ENCODE results near the gene SNAPIN. TPM values are rescaled to one million over a fixed set of nuclear protein-coding genes. Genes with fewer than 3 reads are reported as not detected.

SNAPIN gene
- polyA plus RNA-seq, 3 donors = 30.7 to 141 (median 135) TPM

DNA sequence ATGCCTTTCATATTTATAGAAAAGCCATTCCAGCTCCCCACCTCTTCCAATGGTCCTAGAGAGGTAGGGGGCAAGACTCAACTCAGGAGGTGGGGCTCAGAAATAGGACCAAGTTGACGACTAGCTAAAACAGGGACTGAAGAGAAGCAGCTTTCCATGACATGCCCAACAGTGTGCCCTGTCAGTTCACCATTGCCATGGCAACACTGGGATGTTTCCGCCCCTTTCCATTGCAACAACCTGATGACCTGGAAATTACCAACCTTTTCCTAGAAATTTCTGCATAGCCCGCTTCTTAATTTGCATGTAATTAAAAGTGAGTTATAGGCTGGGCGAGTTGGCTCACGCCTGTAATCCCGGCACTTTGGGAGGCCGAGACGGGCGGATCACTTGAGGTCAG, 47.0 kb downstream of the SNAPIN start:
- Histone ChIP-seq H3K4me2 (replicated peaks; ENCODE audit: extremely low read depth, low read length, poor library complexity, severe bottlenecking) (no peak overlapping the region), H3K27me3 (ENCODE audit: control insufficient read depth in 2 of 2, insufficient read depth in 2 of 2, low read length in 2 of 2) (no peaks in the 10 kb centered on the region), H3K9ac (ENCODE audit: insufficient read depth, low read length, poor library complexity, severe bottlenecking) (no peak overlapping the region), H3K79me2 (ENCODE audit: insufficient read depth, low read length) (no peaks in the 10 kb centered on the region), H3K36me3 (replicated peaks in 1 of 2; ENCODE audit: control insufficient read depth in 1 of 2, insufficient read depth in 2 of 2, low read length in 2 of 2) (no peaks in the 10 kb centered on the region), H3K27ac (ENCODE audit: low read depth in 1 of 2, low read length in 2 of 2) (no peak overlapping the region), H3K4me3 (replicated peaks in 1 of 3; ENCODE audit: low read depth in 2 of 3, low read length in 3 of 3) (no peak overlapping the region), H4K20me1 (ENCODE audit: insufficient read depth, low read length) (no peaks in the 10 kb centered on the region), H2AFZ (ENCODE audit: insufficient read depth, low read depth, low read length, poor library complexity, severe bottlenecking) (no peak overlapping the region), H3K4me1 (ENCODE audit: control insufficient read depth in 1 of 2, insufficient read depth in 2 of 2, low read length in 2 of 2) (peaks cover 0 to 4% of the 10 kb centered on the region in 2 donors), H3K9me3 (replicated peaks in 1 of 2; ENCODE audit: control insufficient read depth in 1 of 2, insufficient read depth in 1 of 2, low read length in 2 of 2) (no peaks in the 10 kb centered on the region)
- H3K27me3 Mint-ChIP-seq (ENCODE audit: low read depth in 3 of 3) = peaks cover 2 to 3% (median 3%) of the 10 kb centered on the region in 3 donors
- peaks cover 8% of the 10 kb centered on the region for H3K4me1 Mint-ChIP-seq
- no peak for DNase-seq
- intact Hi-C loops (cut with micrococcal nuclease) = no loop called here
- H3K27ac Mint-ChIP-seq = no peak overlapping the region
- H3K4me3 Mint-ChIP-seq = no peak overlapping the region
- H3K9me3 Mint-ChIP-seq = no peaks in the 10 kb centered on the region
- 90% methylated on average over 4 of the region's 9 CpGs for WGBS (ENCODE audit: insufficient coverage)
- TF ChIP-seq, protein P1, sequence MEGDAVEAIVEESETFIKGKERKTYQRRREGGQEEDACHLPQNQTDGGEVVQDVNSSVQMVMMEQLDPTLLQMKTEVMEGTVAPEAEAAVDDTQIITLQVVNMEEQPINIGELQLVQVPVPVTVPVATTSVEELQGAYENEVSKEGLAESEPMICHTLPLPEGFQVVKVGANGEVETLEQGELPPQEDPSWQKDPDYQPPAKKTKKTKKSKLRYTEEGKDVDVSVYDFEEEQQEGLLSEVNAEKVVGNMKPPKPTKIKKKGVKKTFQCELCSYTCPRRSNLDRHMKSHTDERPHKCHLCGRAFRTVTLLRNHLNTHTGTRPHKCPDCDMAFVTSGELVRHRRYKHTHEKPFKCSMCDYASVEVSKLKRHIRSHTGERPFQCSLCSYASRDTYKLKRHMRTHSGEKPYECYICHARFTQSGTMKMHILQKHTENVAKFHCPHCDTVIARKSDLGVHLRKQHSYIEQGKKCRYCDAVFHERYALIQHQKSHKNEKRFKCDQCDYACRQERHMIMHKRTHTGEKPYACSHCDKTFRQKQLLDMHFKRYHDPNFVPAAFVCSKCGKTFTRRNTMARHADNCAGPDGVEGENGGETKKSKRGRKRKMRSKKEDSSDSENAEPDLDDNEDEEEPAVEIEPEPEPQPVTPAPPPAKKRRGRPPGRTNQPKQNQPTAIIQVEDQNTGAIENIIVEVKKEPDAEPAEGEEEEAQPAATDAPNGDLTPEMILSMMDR (IDR thresholded peaks at IDR 0.05) = no peak
- no peaks in the 10 kb centered on the region for H3K36me3 Mint-ChIP-seq

DNA sequence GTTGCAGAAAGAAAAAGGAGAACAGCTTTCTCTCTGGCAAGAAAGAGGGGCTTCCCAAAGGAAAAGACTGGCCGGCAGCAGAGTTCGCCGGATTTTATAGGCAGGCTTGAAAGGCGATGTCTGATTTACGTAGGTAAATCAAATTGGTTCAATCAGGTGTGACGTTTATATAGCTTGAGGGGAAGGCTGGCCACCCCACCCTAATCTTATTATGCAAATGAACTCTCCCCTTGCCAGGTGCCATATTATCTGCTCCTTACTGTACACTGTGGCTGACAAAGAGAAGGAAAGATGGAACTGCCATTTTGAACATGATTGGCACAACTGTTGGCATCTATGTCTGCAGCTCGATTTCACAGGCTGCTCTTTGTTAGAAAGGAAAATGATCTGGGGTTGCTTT, 52.5 kb downstream of the SNAPIN start:
- peaks cover 0 to 4% of the 10 kb centered on the region in 2 donors for H3K4me1 ChIP-seq (ENCODE audit: control insufficient read depth in 1 of 2, insufficient read depth in 2 of 2, low read length in 2 of 2)
- WGBS (ENCODE audit: insufficient coverage) = 79% methylated on average over 7 of the region's 7 CpGs
- peaks cover 0 to 9% (median 0%) of the 10 kb centered on the region in 3 donors for H3K27me3 Mint-ChIP-seq (ENCODE audit: low read depth in 3 of 3)
- DNase-seq = no peak
- H3K9me3 ChIP-seq (replicated peaks in 1 of 2; ENCODE audit: control insufficient read depth in 1 of 2, insufficient read depth in 1 of 2, low read length in 2 of 2) = no peaks in the 10 kb centered on the region
- H3K4me3 ChIP-seq (replicated peaks in 1 of 3; ENCODE audit: low read depth in 2 of 3, low read length in 3 of 3) = no peak overlapping the region
- intact Hi-C loops (cut with micrococcal nuclease) = no loop called here
- H3K36me3 Mint-ChIP-seq = no peaks in the 10 kb centered on the region
- no peaks in the 10 kb centered on the region for H4K20me1 ChIP-seq (ENCODE audit: insufficient read depth, low read length)
- TF ChIP-seq, protein P1 (IDR thresholded peaks at IDR 0.05) = no peak
- H3K9ac ChIP-seq (ENCODE audit: insufficient read depth, low read length, poor library complexity, severe bottlenecking) = no peak overlapping the region
- H3K27ac ChIP-seq (ENCODE audit: low read depth in 1 of 2, low read length in 2 of 2) = no peak overlapping the region
- H3K4me3 Mint-ChIP-seq = no peak overlapping the region
- peaks cover 0 to 2% (median 0%) of the 10 kb centered on the region in 7 donors for H3K9me3 Mint-ChIP-seq
- no peak overlapping the region for H3K4me2 ChIP-seq (replicated peaks; ENCODE audit: extremely low read depth, low read length, poor library complexity, severe bottlenecking)
- peaks cover 4% of the 10 kb centered on the region for H3K4me1 Mint-ChIP-seq
- no peaks in the 10 kb centered on the region for H3K79me2 ChIP-seq (ENCODE audit: insufficient read depth, low read length)
- peaks cover 0 to 4% of the 10 kb centered on the region in 2 donors for H3K27me3 ChIP-seq (ENCODE audit: control insufficient read depth in 2 of 2, insufficient read depth in 2 of 2, low read length in 2 of 2)
- no peak overlapping the region for H2AFZ ChIP-seq (ENCODE audit: insufficient read depth, low read depth, low read length, poor library complexity, severe bottlenecking)
- H3K36me3 ChIP-seq (replicated peaks in 1 of 2; ENCODE audit: control insufficient read depth in 1 of 2, insufficient read depth in 2 of 2, low read length in 2 of 2) = no peaks in the 10 kb centered on the region
- no peak overlapping the region for H3K27ac Mint-ChIP-seq

Small RNAs within 50 kb of the gene (small RNA-seq; reads per million reads assigned to genes)
- gene MIR8083 (ENCODE audit: insufficient read length, low read depth) (not detected), gene RN7SL372P (ENCODE audit: insufficient read length, low read depth) (not detected)

Other genes starting within 250 kb of the SNAPIN start
- gene S100A7A, start 242.2 kb upstream of the SNAPIN start, polyA plus RNA-seq = not detected
- gene S100A7, start 198.1 kb upstream of the SNAPIN start, polyA plus RNA-seq = not detected
- gene S100A6, start 122.7 kb upstream of the SNAPIN start, polyA plus RNA-seq = 1,000 to 10,000 TPM; 1,242 to 5,004 (median 4,414) TPM
- gene S100A5, start 117.8 kb upstream of the SNAPIN start, polyA plus RNA-seq = 1 to 10 TPM in 2 of 3 donors, not detected in 1; 1.4 to 2.1 TPM
- 1,000 to 10,000 TPM; 4,538 to 7,344 (median 6,092) TPM for gene S100A4, start 112.9 kb upstream of the SNAPIN start, polyA plus RNA-seq
- gene S100A3, start 109.4 kb upstream of the SNAPIN start, polyA plus RNA-seq = under 1 TPM in 2 of 3 donors, not detected in 1; 0.31 to 0.54 TPM
- under 1 TPM in 1 of 3 donors, not detected in 2; 0.32 TPM for gene S100A2, start 92.9 kb upstream of the SNAPIN start, polyA plus RNA-seq
- not detected for gene S100A16, start 45.6 kb upstream of the SNAPIN start, polyA plus RNA-seq
- gene S100A14, start 42.4 kb upstream of the SNAPIN start, polyA plus RNA-seq = under 1 TPM in 1 of 3 donors, not detected in 2; 0.08 TPM
- gene S100A13, start 31.2 kb upstream of the SNAPIN start, polyA plus RNA-seq = 10 to 100 TPM in 1 of 3 donors, 1 to 10 TPM in 2; 2.5 to 13.9 (median 2.6) TPM
- gene S100A1, start 30.3 kb upstream of the SNAPIN start, polyA plus RNA-seq = not detected
- gene CHTOP, start 24.6 kb upstream of the SNAPIN start, polyA plus RNA-seq = 10 to 100 TPM; 28.1 to 56.2 (median 38.2) TPM
- gene ILF2, start 12.3 kb downstream of the SNAPIN start, polyA plus RNA-seq = 100 to 1,000 TPM; 103 to 118 (median 115) TPM
- not detected for gene NPR1, start 20.0 kb downstream of the SNAPIN start, polyA plus RNA-seq
- gene INTS3, start 69.3 kb downstream of the SNAPIN start, polyA plus RNA-seq = 10 to 100 TPM in 2 of 3 donors, 1 to 10 TPM in 1; 9.2 to 76.9 (median 15.9) TPM
- gene SLC27A3, start 116.7 kb downstream of the SNAPIN start, polyA plus RNA-seq = 100 to 1,000 TPM in 2 of 3 donors, 10 to 100 TPM in 1; 84.5 to 123 (median 118) TPM